GM23338 (cell line): ENCODE measurements around the gene COLQ. TPM values are rescaled to one million over a fixed set of nuclear protein-coding genes. Genes with fewer than 3 reads are reported as not detected.

Source experiments
- ATAC-seq: fragments of 200-7000 bp; cut with Tn5 transposase; 3 replicates; pipeline ENCODE4 v1.9.1; 2020
- DNase-seq: peaks from one replicate; pipeline ENCODE4 v3.0.0-alpha.2; 2015; ENCODE audit warnings: low spot score
- H2AFZ ChIP-seq: fragments of 200-600 bp; sonication (generic); 2 replicates; pipeline ENCODE4 v1.8.0; 2016; ENCODE audit warnings: antibody characterized with exemption, mild to moderate bottlenecking, moderate library complexity
- H3F3A ChIP-seq: fragments of 200-600 bp; sonication (generic); replicated peaks from 2 replicates; pipeline ENCODE4 v1.8.0; 2017; ENCODE audit warnings: antibody characterized with exemption, mixed run types, low read depth
- H3K27ac ChIP-seq: fragments of 200-600 bp; sonication (generic); 2 replicates; pipeline ENCODE4 v1.6.1; 2016; ENCODE audit warnings: low read depth
- H3K27me3 ChIP-seq: fragments of 200-600 bp; sonication (generic); 2 replicates; pipeline ENCODE4 v1.8.0; 2016; ENCODE audit warnings: mild to moderate bottlenecking, mixed run types, moderate library complexity; ENCODE audit not compliant: insufficient read depth
- H3K36me3 ChIP-seq: fragments of 200-600 bp; sonication (generic); 2 replicates; pipeline ENCODE4 v1.8.0; 2016; ENCODE audit warnings: mild to moderate bottlenecking; ENCODE audit not compliant: insufficient read depth
- H3K4me1 ChIP-seq: fragments of 200-600 bp; sonication (generic); 2 replicates; pipeline ENCODE4 v1.8.0; 2016; ENCODE audit warnings: mild to moderate bottlenecking, moderate library complexity; ENCODE audit not compliant: insufficient read depth
- H3K4me2 ChIP-seq: fragments of 200-600 bp; sonication (generic); 2 replicates; pipeline ENCODE4 v1.7.1; 2017; ENCODE audit warnings: mixed run types
- H3K4me3 ChIP-seq: fragments of 200-600 bp; sonication (generic); 2 replicates; pipeline ENCODE4 v1.6.1; 2016; ENCODE audit warnings: mixed run types
- H3K79me2 ChIP-seq: fragments of 200-600 bp; sonication (generic); replicated peaks from 2 replicates; pipeline ENCODE4 v1.8.0; 2017; ENCODE audit warnings: mild to moderate bottlenecking; ENCODE audit not compliant: insufficient read depth
- H3K9me2 ChIP-seq: fragments of 200-600 bp; sonication (generic); 2 replicates; pipeline ENCODE4 v1.8.0; 2017; ENCODE audit not compliant: insufficient read depth
- H4K20me1 ChIP-seq: fragments of 200-600 bp; sonication (generic); replicated peaks from 2 replicates; pipeline ENCODE4 v1.8.0; 2017; ENCODE audit warnings: mild to moderate bottlenecking; ENCODE audit not compliant: insufficient read depth
- H3K27ac Mint-ChIP-seq: 2 replicates; pipeline ENCODE4 v1.8.0; 2020; ENCODE audit warnings: inconsistent platforms, mild to moderate bottlenecking, moderate library complexity, mixed read lengths
- H3K27me3 Mint-ChIP-seq: 3 replicates; pipeline ENCODE4 v1.8.0; 2022; ENCODE audit warnings: low read depth, mild to moderate bottlenecking, moderate library complexity, mixed read lengths, inconsistent platforms; ENCODE audit not compliant: insufficient read depth, poor library complexity
- H3K36me3 Mint-ChIP-seq: 3 replicates; pipeline ENCODE4 v1.8.0; 2021; ENCODE audit warnings: low read depth, mild to moderate bottlenecking, inconsistent platforms, moderate library complexity, mixed read lengths
- H3K4me1 Mint-ChIP-seq: 3 replicates; pipeline ENCODE4 v1.8.0; 2020; ENCODE audit warnings: mild to moderate bottlenecking, inconsistent platforms, mixed read lengths
- H3K4me3 Mint-ChIP-seq: 3 replicates; pipeline ENCODE4 v1.8.0; 2021; ENCODE audit warnings: moderate library complexity, mild to moderate bottlenecking, inconsistent platforms, mixed read lengths
- H3K9me3 Mint-ChIP-seq: 3 replicates; pipeline ENCODE4 v1.8.0; 2020; ENCODE audit warnings: moderate library complexity, mild to moderate bottlenecking, inconsistent platforms, mixed read lengths
- CREB1 ChIP-seq: fragments of 250-450 bp; sonication (Bioruptor Pico); IDR thresholded peaks from 2 replicates; pipeline ENCODE4 v1.5.0; 2020; ENCODE audit warnings: low read depth, mild to moderate bottlenecking, moderate library complexity
- CTCF ChIP-seq, 2 experiments: fragments of 200-600 bp in 1 of 2; sonication (generic) in 1 of 2; conservative IDR thresholded peaks; 2 replicates each; pipeline versions ENCODE4 v1.5.1 to v1.6.1; 2016 to 2017; ENCODE audit warnings: antibody characterized with exemption in 2 of 2, low read depth in 2 of 2, mild to moderate bottlenecking in 2 of 2, moderate library complexity in 1 of 2
- ETS1 ChIP-seq: IDR thresholded peaks from 2 replicates; pipeline ENCODE4 v1.6.1; 2016; ENCODE audit warnings: antibody characterized with exemption
- EZH2 ChIP-seq: fragments of 200-600 bp; sonication (generic); IDR thresholded peaks from one replicate; pipeline ENCODE4 v1.8.0; 2017; ENCODE audit warnings: antibody characterized with exemption, mild to moderate bottlenecking, low read depth; ENCODE audit not compliant: unreplicated experiment
- EZH2phosphoT487 ChIP-seq: fragments of 200-600 bp; sonication (generic); IDR thresholded peaks from one replicate; pipeline ENCODE4 v1.8.1; 2018; ENCODE audit warnings: antibody characterized with exemption; ENCODE audit not compliant: unreplicated experiment
- JUNB ChIP-seq: IDR thresholded peaks from one replicate; pipeline ENCODE4 v1.6.1; 2016; ENCODE audit warnings: antibody characterized with exemption; ENCODE audit not compliant: unreplicated experiment
- NANOG ChIP-seq: IDR thresholded peaks from 2 replicates; pipeline ENCODE4 v1.6.1; 2016; ENCODE audit warnings: antibody characterized with exemption, borderline replicate concordance
- POLR2AphosphoS5 ChIP-seq: IDR thresholded peaks from 2 replicates; pipeline ENCODE4 v1.6.1; 2016; ENCODE audit warnings: antibody characterized with exemption, low read depth
- REST ChIP-seq: IDR thresholded peaks from one replicate; pipeline ENCODE4 v1.6.1; 2018; ENCODE audit warnings: antibody characterized with exemption; ENCODE audit not compliant: unreplicated experiment
- STAT1 ChIP-seq: IDR thresholded peaks from one replicate; pipeline ENCODE4 v1.6.1; 2016; ENCODE audit warnings: antibody characterized with exemption; ENCODE audit not compliant: unreplicated experiment
- ZNF114 ChIP-seq: fragments of 250-450 bp; sonication (Bioruptor Pico); IDR thresholded peaks from 2 replicates; pipeline ENCODE4 v1.5.0; 2020; ENCODE audit warnings: mild to moderate bottlenecking, moderate library complexity
- ZNF462 ChIP-seq: fragments of 250-450 bp; sonication (Bioruptor Pico); IDR thresholded peaks from 2 replicates; pipeline ENCODE4 v1.5.0; 2020; ENCODE audit warnings: mild to moderate bottlenecking, moderate library complexity
- polyA plus RNA-seq: library from polyadenylated mRNA; unstranded; fragments of >200 nt; fragmentation: Nextera tagmentation; extraction: Ambion mirVana; gene quantifications from 2 replicates; pipeline ENCODE4 v1.2.1, GENCODE V29; 2016
- total RNA-seq: library from RNA; depleted of rRNA; stranded (reverse); fragments of >200 nt; shearing (Covaris generic); gene quantifications from 2 replicates; pipeline ENCODE4 v1.2.3, GENCODE V29; 2014

COLQ gene
- total and polyA plus RNA-seq, 2 experiments from 2014 or later, result 0.78 to 2.0 TPM

- no peak for TF ChIP-seq ZNF114
Observed at GRCh38 chr3:15496341-15496664, 25.2 kb downstream of the COLQ start (continued).

GRCh38 chr3:15495461-15496340 lies 25.8 kb downstream of the COLQ start:
- Mint-ChIP-seq H3K27me3 (peaks cover 2% of the 10 kb centered on the region), H3K4me3 (no peak overlapping the region; the same call in 2 of the 3 replicates), H3K27ac (no peak overlapping the region), H3K4me1 (peaks cover 17% of the 10 kb centered on the region), H3K9me3 (no peaks in the 10 kb centered on the region), H3K36me3 (no peaks in the 10 kb centered on the region)
- Histone ChIP-seq H2AFZ (no peak overlapping the region), H3K36me3 (no peaks in the 10 kb centered on the region), H3K4me2 (no peak overlapping the region), H3K4me1 (0 out of 2 replicates have a peak, but pooled peaks cover 6% of the 10 kb centered on the region), H3K9me2 (peaks cover 3% of the 10 kb centered on the region; the same call in 1 of the 2 replicates), H3K27me3 (no peaks in the 10 kb centered on the region), H3K79me2 (no peaks in the 10 kb centered on the region), H3K4me3 (no peak overlapping the region), H4K20me1 (no peaks in the 10 kb centered on the region), H3K27ac (no peak overlapping the region), H3F3A (no peaks in the 10 kb centered on the region)
- no peak for DNase-seq
- peak; percentile 54 for ATAC-seq
- no peak for TF ChIP-seq JUNB
- TF ChIP-seq CTCF (conservative IDR thresholded peaks at IDR 0.05; ENCODE audit: low read depth in 2 of 2), result no peak
- no peak for TF ChIP-seq EZH2phosphoT487
- no peak for TF ChIP-seq ETS1
- no peak for TF ChIP-seq STAT1
- no peak for TF ChIP-seq EZH2
- no peak for TF ChIP-seq ZNF114
- no peak for TF ChIP-seq POLR2AphosphoS5
- TF ChIP-seq NANOG, result no peak
- TF ChIP-seq CREB1 (CRISPR knock-in tag), result no peak
- no peak for TF ChIP-seq ZNF462 (CRISPR knock-in tag)
- TF ChIP-seq REST, result no peak
